HepG2 (cell line): ENCODE data around the gene SCRT2. TPM values are rescaled to one million over a fixed set of nuclear protein-coding genes. Genes with fewer than 3 reads are reported as not detected.

Source experiments
- ATAD3A ChIP-seq: sonication (generic); formaldehyde crosslinking; IDR thresholded peaks from 2 replicates; pipeline ENCODE4 v1.4.0; 2020; ENCODE audit warnings: missing genetic modification reagents
- DR1 ChIP-seq: sonication (generic); formaldehyde crosslinking; IDR thresholded peaks from 2 replicates; pipeline ENCODE4 v1.8.0; 2021; ENCODE audit warnings: mild to moderate bottlenecking, missing genetic modification reagents, inconsistent platforms
- GLI4 ChIP-seq: sonication (generic); formaldehyde crosslinking; IDR thresholded peaks from 2 replicates; pipeline ENCODE4 v1.5.1; 2020; ENCODE audit warnings: missing genetic modification reagents, mild to moderate bottlenecking, moderate library complexity, borderline replicate concordance
- GPN1 ChIP-seq: sonication (generic); formaldehyde crosslinking; IDR thresholded peaks from 2 replicates; pipeline ENCODE4 v1.5.1; 2020; ENCODE audit warnings: missing genetic modification reagents, borderline replicate concordance
- HOXA7 ChIP-seq: sonication (generic); formaldehyde crosslinking; IDR thresholded peaks from 2 replicates; pipeline ENCODE4 v1.8.1; 2022; ENCODE audit warnings: mild to moderate bottlenecking, missing genetic modification reagents, moderate library complexity
- KAT7 ChIP-seq: IDR thresholded peaks from 2 replicates; pipeline ENCODE4 v1.6.1; 2018; ENCODE audit warnings: borderline replicate concordance, missing compliant biosample characterization
- MAFF ChIP-seq: IDR thresholded peaks from 2 replicates; pipeline ENCODE4 v1.6.1; 2011; ENCODE audit warnings: low read depth, low read length, improper control_type of control experiment
- MAZ ChIP-seq, 2 experiments: sonication (generic) in 1 of 2; formaldehyde crosslinking in 1 of 2; IDR thresholded peaks; 2 replicates each; pipeline versions ENCODE4 v1.5.0 to v1.6.1; 2012 to 2020; ENCODE audit warnings: low read depth in 2 of 2, mild to moderate bottlenecking in 2 of 2, borderline replicate concordance in 1 of 2, improper control_type of control experiment in 1 of 2, low read length in 1 of 2, missing genetic modification reagents in 1 of 2, moderate library complexity in 1 of 2
- MXI1 ChIP-seq: IDR thresholded peaks from 3 replicates; pipeline ENCODE4 v1.6.1; 2012; ENCODE audit warnings: low read depth, low read length, inconsistent platforms, borderline replicate concordance
- NCOA1 ChIP-seq: sonication (generic); formaldehyde crosslinking; IDR thresholded peaks from 2 replicates; pipeline ENCODE4 v1.9.0; 2021; ENCODE audit warnings: missing genetic modification reagents
- ONECUT2 ChIP-seq: sonication (generic); formaldehyde crosslinking; IDR thresholded peaks from 2 replicates; pipeline ENCODE4 v1.4.0; 2020; ENCODE audit warnings: missing genetic modification reagents
- RFX1 ChIP-seq: fragments of 450-650 bp; IDR thresholded peaks from 2 replicates; pipeline ENCODE4 v1.6.1; 2017
- SAP130 ChIP-seq: IDR thresholded peaks from 2 replicates; pipeline ENCODE4 v1.6.1; 2016; ENCODE audit warnings: low read depth
- SP5 ChIP-seq: IDR thresholded peaks from 2 replicates; pipeline ENCODE4 v1.6.1; 2016; ENCODE audit warnings: low read depth, borderline replicate concordance
- TEAD3 ChIP-seq: optimal IDR thresholded peaks from 2 replicates; pipeline ENCODE3; 2016; ENCODE audit warnings: borderline replicate concordance
- ZNF138 ChIP-seq: sonication (generic); formaldehyde crosslinking; IDR thresholded peaks from 2 replicates; pipeline ENCODE4 v1.5.0; 2020; ENCODE audit warnings: mild to moderate bottlenecking, low read depth, missing genetic modification reagents
- ZNF225 ChIP-seq: sonication (generic); formaldehyde crosslinking; IDR thresholded peaks from 2 replicates; pipeline ENCODE4 v1.4.0; 2020; ENCODE audit warnings: mild to moderate bottlenecking, missing genetic modification reagents
- ZNF33A ChIP-seq: sonication (generic); formaldehyde crosslinking; IDR thresholded peaks from 2 replicates; pipeline ENCODE4 v1.5.1; 2020; ENCODE audit warnings: missing genetic modification reagents, mild to moderate bottlenecking, moderate library complexity, borderline replicate concordance
- ZNF614 ChIP-seq: IDR thresholded peaks from 2 replicates; pipeline ENCODE4 v1.6.1; 2018; ENCODE audit warnings: missing biosample characterization, missing genetic modification reagents, inconsistent platforms, borderline replicate concordance
- ZNF629 ChIP-seq: sonication (generic); formaldehyde crosslinking; conservative IDR thresholded peaks from 2 replicates; pipeline ENCODE4 v1.5.0; 2020; ENCODE audit warnings: missing genetic modification reagents
- ZNF780A ChIP-seq: sonication (generic); formaldehyde crosslinking; IDR thresholded peaks from 2 replicates; pipeline ENCODE4 v1.8.0; 2022; ENCODE audit warnings: mild to moderate bottlenecking, missing genetic modification reagents, moderate library complexity
- ZSCAN20 ChIP-seq: sonication (generic); formaldehyde crosslinking; IDR thresholded peaks from 2 replicates; pipeline ENCODE4 v1.4.0; 2020; ENCODE audit warnings: missing genetic modification reagents, mild to moderate bottlenecking, borderline replicate concordance
- polyA plus RNA-seq, 8 experiments: library from polyadenylated mRNA; depleted of rRNA in 3 of 8; stranded (reverse) in 7 of 8; unstranded in 1 of 8; fragments of >200 nt; fragmentation: Illumina TruSeq in 4 of 8; extraction: Trizol in 4 of 8; gene quantifications; 2 replicates each; pipeline versions ENCODE4 v1.2.1 to v1.2.3, GENCODE V29; 2011 to 2016; ENCODE audit warnings: low read depth in 4 of 8, missing spikeins in 1 of 8, mixed read lengths in 1 of 8; ENCODE audit not compliant: insufficient read depth in 1 of 8
- total RNA-seq, 5 experiments: library from RNA; depleted of rRNA; stranded (reverse); fragments of >200 nt; fragmentation: Illumina TruSeq; extraction: Trizol; gene quantifications; 2 replicates each; pipeline ENCODE4 v1.2.3, GENCODE V29; 2016; ENCODE audit warnings: low read depth in 1 of 5
- TF ChIP-seq, protein P1 (sequence below): IDR thresholded peaks from 2 replicates; pipeline ENCODE4 v1.6.1; 2012; ENCODE audit warnings: low read length, improper control_type of control experiment
- TF ChIP-seq, protein P2 (sequence below): sonication (generic); formaldehyde crosslinking; IDR thresholded peaks from 2 replicates; pipeline ENCODE4 v1.8.0; 2022; ENCODE audit warnings: mild to moderate bottlenecking, missing genetic modification reagents, borderline replicate concordance
- TF ChIP-seq, protein P3 (sequence below): sonication (generic); formaldehyde crosslinking; IDR thresholded peaks from 2 replicates; pipeline ENCODE4 v1.8.1; 2022; ENCODE audit warnings: mild to moderate bottlenecking, missing genetic modification reagents

The SCRT2 gene
- total and polyA plus RNA-seq, 2 of the 13 experiments (the other 11 are each of a cell fraction or from before 2014, with no cell fraction given): not detected

DNA sequence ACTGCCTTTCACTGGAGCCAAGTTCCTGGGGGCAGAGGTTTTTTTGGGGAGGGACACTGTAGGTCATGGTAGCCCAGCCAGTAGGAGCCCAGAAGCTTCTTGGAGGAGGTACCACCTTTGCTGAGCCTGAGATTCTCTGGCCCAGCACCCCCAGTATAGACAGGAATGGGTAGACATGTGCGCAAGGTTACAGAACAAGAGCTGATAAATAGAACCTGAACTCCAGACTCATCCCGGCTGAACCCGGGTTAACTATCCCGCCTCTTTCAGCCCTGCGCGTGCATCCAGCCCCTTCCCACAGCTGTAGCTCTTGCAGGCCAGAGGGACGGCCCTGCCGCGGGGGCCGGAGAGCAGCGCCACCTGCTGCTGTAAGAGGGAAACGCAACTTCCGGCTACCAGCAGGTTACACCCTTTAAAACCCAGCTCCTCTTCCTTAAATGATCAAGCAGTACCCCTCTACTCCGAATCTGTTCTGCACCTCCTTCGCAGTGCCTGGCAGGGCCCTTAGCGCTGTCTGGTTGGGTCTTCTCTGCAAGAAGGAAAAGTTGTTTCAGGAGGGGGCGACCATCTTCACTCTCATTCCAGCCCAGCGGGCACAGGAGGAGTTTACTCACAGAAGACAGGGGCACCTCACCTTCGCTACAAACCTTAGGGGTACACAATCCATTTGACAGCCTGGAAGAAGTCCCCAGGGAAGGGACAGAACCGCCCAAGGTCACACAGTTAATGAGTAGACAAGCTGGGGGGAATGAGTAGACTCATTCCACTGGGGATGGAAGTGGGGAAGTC, 30.1 kb downstream of the SCRT2 start (continued):
- TF ChIP-seq, protein P1, sequence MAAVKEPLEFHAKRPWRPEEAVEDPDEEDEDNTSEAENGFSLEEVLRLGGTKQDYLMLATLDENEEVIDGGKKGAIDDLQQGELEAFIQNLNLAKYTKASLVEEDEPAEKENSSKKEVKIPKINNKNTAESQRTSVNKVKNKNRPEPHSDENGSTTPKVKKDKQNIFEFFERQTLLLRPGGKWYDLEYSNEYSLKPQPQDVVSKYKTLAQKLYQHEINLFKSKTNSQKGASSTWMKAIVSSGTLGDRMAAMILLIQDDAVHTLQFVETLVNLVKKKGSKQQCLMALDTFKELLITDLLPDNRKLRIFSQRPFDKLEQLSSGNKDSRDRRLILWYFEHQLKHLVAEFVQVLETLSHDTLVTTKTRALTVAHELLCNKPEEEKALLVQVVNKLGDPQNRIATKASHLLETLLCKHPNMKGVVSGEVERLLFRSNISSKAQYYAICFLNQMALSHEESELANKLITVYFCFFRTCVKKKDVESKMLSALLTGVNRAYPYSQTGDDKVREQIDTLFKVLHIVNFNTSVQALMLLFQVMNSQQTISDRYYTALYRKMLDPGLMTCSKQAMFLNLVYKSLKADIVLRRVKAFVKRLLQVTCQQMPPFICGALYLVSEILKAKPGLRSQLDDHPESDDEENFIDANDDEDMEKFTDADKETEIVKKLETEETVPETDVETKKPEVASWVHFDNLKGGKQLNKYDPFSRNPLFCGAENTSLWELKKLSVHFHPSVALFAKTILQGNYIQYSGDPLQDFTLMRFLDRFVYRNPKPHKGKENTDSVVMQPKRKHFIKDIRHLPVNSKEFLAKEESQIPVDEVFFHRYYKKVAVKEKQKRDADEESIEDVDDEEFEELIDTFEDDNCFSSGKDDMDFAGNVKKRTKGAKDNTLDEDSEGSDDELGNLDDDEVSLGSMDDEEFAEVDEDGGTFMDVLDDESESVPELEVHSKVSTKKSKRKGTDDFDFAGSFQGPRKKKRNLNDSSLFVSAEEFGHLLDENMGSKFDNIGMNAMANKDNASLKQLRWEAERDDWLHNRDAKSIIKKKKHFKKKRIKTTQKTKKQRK: no peak
- TF ChIP-seq SP5 (CRISPR knock-in tag) (peak; percentile 95), ATAD3A (CRISPR knock-in tag) (0 out of 2 replicates have a peak, but pooled peaks have one; percentile 59), SAP130 (peak; percentile 82), ZNF629 (peak; percentile 99), MAFF (no peak), ZNF138 (CRISPR knock-in tag) (no peak), ONECUT2 (CRISPR knock-in tag) (no peak), ZNF225 (CRISPR knock-in tag) (peak; percentile 83), KAT7 (no peak; the same call in none of the 2 replicates), MAZ (IDR thresholded peaks at IDR 0.05; ENCODE audit: borderline replicate concordance, low read depth, low read length) (peak; percentile 90; the same call in 1 of the 2 replicates), MAZ (CRISPR knock-in tag; IDR thresholded peaks at IDR 0.05; ENCODE audit: low read depth) (peak; percentile 90), NCOA1 (CRISPR knock-in tag) (0 out of 2 replicates have a peak, but pooled peaks have one; percentile 17), ZNF614 (peak; percentile 43; the same call in 1 of the 2 replicates), DR1 (peak; percentile 81), MXI1 (peak; percentile 82; the same call in 1 of the 3 replicates), ZNF780A (CRISPR knock-in tag) (no peak), ZNF33A (CRISPR knock-in tag) (0 out of 2 replicates have a peak, but pooled peaks have one; percentile 29), ZSCAN20 (CRISPR knock-in tag) (peak; percentile 99), GLI4 (CRISPR knock-in tag) (peak; percentile 91; the same call in 1 of the 2 replicates), RFX1 (no peak), TEAD3 (CRISPR knock-in tag) (peak; percentile 68), HOXA7 (CRISPR knock-in tag) (no peak), GPN1 (CRISPR knock-in tag) (no peak)
- TF ChIP-seq, protein P2, sequence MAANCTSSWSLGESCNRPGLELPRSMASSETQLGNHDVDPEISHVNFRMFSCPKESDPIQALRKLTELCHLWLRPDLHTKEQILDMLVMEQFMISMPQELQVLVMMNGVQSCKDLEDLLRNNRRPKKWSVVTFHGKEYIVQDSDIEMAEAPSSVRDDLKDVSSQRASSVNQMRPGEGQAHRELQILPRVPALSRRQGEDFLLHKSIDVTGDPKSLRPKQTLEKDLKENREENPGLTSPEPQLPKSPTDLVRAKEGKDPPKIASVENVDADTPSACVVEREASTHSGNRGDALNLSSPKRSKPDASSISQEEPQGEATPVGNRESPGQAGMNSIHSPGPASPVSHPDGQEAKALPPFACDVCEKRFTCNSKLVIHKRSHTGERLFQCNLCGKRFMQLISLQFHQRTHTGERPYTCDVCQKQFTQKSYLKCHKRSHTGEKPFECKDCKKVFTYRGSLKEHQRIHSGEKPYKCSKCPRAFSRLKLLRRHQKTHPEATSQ: peak; percentile 93; the same call in 1 of the 2 replicates
- TF ChIP-seq, protein P3, sequence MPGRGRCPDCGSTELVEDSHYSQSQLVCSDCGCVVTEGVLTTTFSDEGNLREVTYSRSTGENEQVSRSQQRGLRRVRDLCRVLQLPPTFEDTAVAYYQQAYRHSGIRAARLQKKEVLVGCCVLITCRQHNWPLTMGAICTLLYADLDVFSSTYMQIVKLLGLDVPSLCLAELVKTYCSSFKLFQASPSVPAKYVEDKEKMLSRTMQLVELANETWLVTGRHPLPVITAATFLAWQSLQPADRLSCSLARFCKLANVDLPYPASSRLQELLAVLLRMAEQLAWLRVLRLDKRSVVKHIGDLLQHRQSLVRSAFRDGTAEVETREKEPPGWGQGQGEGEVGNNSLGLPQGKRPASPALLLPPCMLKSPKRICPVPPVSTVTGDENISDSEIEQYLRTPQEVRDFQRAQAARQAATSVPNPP (CRISPR knock-in tag): peak; percentile 47; the same call in 1 of the 2 replicates
